ENCODE results near the gene SOBP. TPM values are rescaled to one million over a fixed set of nuclear protein-coding genes. Genes with fewer than 3 reads are reported as not detected.

Gene SOBP
- total and polyA plus RNA-seq, 10 donors, result 0.87 to 7.8 (median 4.9) TPM

GRCh38 chr6:107589199-107589598 is 99.3 kb downstream of the SOBP start:
- TF ChIP-seq CTCF (IDR thresholded peaks at IDR 0.05 in 8 of 11, conservative IDR thresholded peaks at IDR 0.05 in 3 of 11) (no peak), POLR2AphosphoS5 (IDR thresholded peaks at IDR 0.05) (no peak), POLR2A (IDR thresholded peaks at IDR 0.05) (no peak)
- intact Hi-C loops (cut with DNase I; ENCODE audit: low total_unique reads), result no loop called here
- no peaks in the 10 kb centered on the region for H3K9me3 ChIP-seq
- no peak overlapping the region for H3K27ac ChIP-seq
- H3K36me3 ChIP-seq, result no peaks in the 10 kb centered on the region
- H3K4me3 ChIP-seq, result no peak overlapping the region
- no peak for DNase-seq
- no peaks in the 10 kb centered on the region for H3K4me1 ChIP-seq
- no peaks in the 10 kb centered on the region for H3K27me3 ChIP-seq (replicated peaks in 1 of 7)
- whole genome bisulfite sequencing, 5 donors, result 88 to 95% (median 92%) methylated on average over 5 of the region's 5 CpGs

- DNase-seq, result no peak
- H3K27ac ChIP-seq, result no peak overlapping the region
- H3K4me3 ChIP-seq, result no peak overlapping the region
- H3K36me3 ChIP-seq, result no peaks in the 10 kb centered on the region
- intact Hi-C loops (cut with DNase I; ENCODE audit: low total_unique reads), result no loop called here
- H3K4me1 ChIP-seq, result no peaks in the 10 kb centered on the region
- 59 to 79% (median 66%) methylated on average over 2 of the region's 2 CpGs for WGBS, 5 donors
- H3K9me3 ChIP-seq, result no peaks in the 10 kb centered on the region
- no peak for TF ChIP-seq POLR2A (IDR thresholded peaks at IDR 0.05)
- no peak for TF ChIP-seq POLR2AphosphoS5 (IDR thresholded peaks at IDR 0.05)
- TF ChIP-seq CTCF (IDR thresholded peaks at IDR 0.05 in 8 of 11, conservative IDR thresholded peaks at IDR 0.05 in 3 of 11), result no peak
- H3K27me3 ChIP-seq (replicated peaks in 1 of 7), result no peaks in the 10 kb centered on the region
These were observed 100.0 kb downstream of the SOBP start for GRCh38 chr6:107589934-107590333.

GRCh38 chr6:107590378-107590777 is 100.5 kb downstream of the SOBP start:
- H3K4me1 ChIP-seq, result no peaks in the 10 kb centered on the region
- no peaks in the 10 kb centered on the region for H3K27me3 ChIP-seq (replicated peaks in 1 of 7)
- DNase-seq, result no peak
- no peak overlapping the region for H3K27ac ChIP-seq
- H3K36me3 ChIP-seq, result no peaks in the 10 kb centered on the region
- TF ChIP-seq POLR2AphosphoS5 (IDR thresholded peaks at IDR 0.05) (no peak), POLR2A (IDR thresholded peaks at IDR 0.05) (no peak), CTCF (IDR thresholded peaks at IDR 0.05 in 8 of 11, conservative IDR thresholded peaks at IDR 0.05 in 3 of 11) (no peak)
- H3K4me3 ChIP-seq, result no peak overlapping the region
- intact Hi-C loops (cut with DNase I; ENCODE audit: low total_unique reads), result no loop called here
- WGBS, 5 donors, result 26 to 53% (median 38%) methylated on average over 1 of the region's 1 CpG
- no peaks in the 10 kb centered on the region for H3K9me3 ChIP-seq

- no peaks in the 10 kb centered on the region for H3K36me3 ChIP-seq
- no peak overlapping the region for H3K27ac ChIP-seq
- no peak for DNase-seq
- H3K27me3 ChIP-seq (replicated peaks in 1 of 7), result no peaks in the 10 kb centered on the region
- H3K9me3 ChIP-seq, result no peaks in the 10 kb centered on the region
- intact Hi-C loops (cut with DNase I; ENCODE audit: low total_unique reads), result no loop called here
- WGBS, 5 donors, result 81 to 100% (median 93%) methylated on average over 1 of the region's 1 CpG
- TF ChIP-seq CTCF (IDR thresholded peaks at IDR 0.05 in 8 of 11, conservative IDR thresholded peaks at IDR 0.05 in 3 of 11) (no peak), POLR2A (IDR thresholded peaks at IDR 0.05) (no peak)
- no peaks in the 10 kb centered on the region for H3K4me1 ChIP-seq
- no peak overlapping the region for H3K4me3 ChIP-seq
These were observed 101.4 kb downstream of the SOBP start for GRCh38 chr6:107591346-107591745.
